ENCODE results near the gene DONSON. TPM values are rescaled to one million over a fixed set of nuclear protein-coding genes. Genes with fewer than 3 reads are reported as not detected.
A peak's percentile ranks its signal among the peaks of the same experiment; 100 is the strongest.
"Not testable (repeated sequence)": the region's sequence is repeated elsewhere in the genome, so short reads cannot be mapped to it uniquely, and the experiment has no call there.

DONSON gene
- total RNA-seq, result 17.9 to 23.9 TPM (median 18.7 TPM) in 3 replicates
- long read RNA-seq, transcript DONSON-201 (10 exons, 2,170 nt), result major isoform, 16 of 30 reads
- long read RNA-seq, partial matches to known transcripts, result 3 of 30 reads
- long read RNA-seq, other reads (novel, unspliced or antisense), result 10 of 30 reads

GRCh38 chr21:33588485-33589335 lies at the start of gene DONSON:
DONSON (minus strand) TSS chr21:33588684; CDS start chr21:33588641, 43 bp downstream.
- Mint-ChIP-seq H3K27me3 (ENCODE audit: low read depth) (no peaks in the 10 kb centered on the region), H3K4me1 (ENCODE audit: low read depth) (peaks cover 25% of the 10 kb centered on the region), H3K4me3 (ENCODE audit: unreplicated experiment) (peak within 1 kb of the TSS; percentile 94), H3K9me3 (ENCODE audit: low read depth) (no peaks in the 10 kb centered on the region), H3K27ac (ENCODE audit: unreplicated experiment) (peak within 1 kb of the TSS; percentile 98), H3K36me3 (ENCODE audit: low read depth) (peaks cover 7% of the 10 kb centered on the region)
- TF ChIP-seq CTCF (IDR thresholded peaks at IDR 0.05), result peak; percentile 11
- DNase-seq (ENCODE audit: low spot score), result peak; percentile 94

- Mint-ChIP-seq H3K4me3 (ENCODE audit: unreplicated experiment) (no peak overlapping the region), H3K36me3 (ENCODE audit: low read depth) (peaks cover 11% of the 10 kb centered on the region), H3K27ac (ENCODE audit: unreplicated experiment) (no peak overlapping the region), H3K27me3 (ENCODE audit: low read depth) (no peaks in the 10 kb centered on the region), H3K4me1 (ENCODE audit: low read depth) (peaks cover 6% of the 10 kb centered on the region), H3K9me3 (ENCODE audit: low read depth) (no peaks in the 10 kb centered on the region)
- DNase-seq (ENCODE audit: low spot score), result no peak
- no peak for TF ChIP-seq CTCF (IDR thresholded peaks at IDR 0.05)
Observed at GRCh38 chr21:33634254-33634653, 45.8 kb upstream of the DONSON start.

GRCh38 chr21:33626151-33626550 lies 37.7 kb upstream of the DONSON start:
- H3K9me3 Mint-ChIP-seq (ENCODE audit: low read depth); H3K27ac Mint-ChIP-seq (ENCODE audit: unreplicated experiment); H3K4me3 Mint-ChIP-seq (ENCODE audit: unreplicated experiment); DNase-seq (ENCODE audit: low spot score); H3K4me1 Mint-ChIP-seq (ENCODE audit: low read depth); H3K27me3 Mint-ChIP-seq (ENCODE audit: low read depth): not testable (repeated sequence)
- peaks cover 17% of the 10 kb centered on the region for H3K36me3 Mint-ChIP-seq (ENCODE audit: low read depth)

GRCh38 chr21:33622253-33622652 lies 33.8 kb upstream of the DONSON start:
- Mint-ChIP-seq H3K36me3 (ENCODE audit: low read depth) (peaks cover 21% of the 10 kb centered on the region), H3K4me3 (ENCODE audit: unreplicated experiment) (no peak overlapping the region), H3K27ac (ENCODE audit: unreplicated experiment) (no peak overlapping the region), H3K4me1 (ENCODE audit: low read depth) (no peaks in the 10 kb centered on the region), H3K27me3 (ENCODE audit: low read depth) (no peaks in the 10 kb centered on the region), H3K9me3 (ENCODE audit: low read depth) (no peaks in the 10 kb centered on the region)
- no peak for TF ChIP-seq CTCF (IDR thresholded peaks at IDR 0.05)
- DNase-seq (ENCODE audit: low spot score), result no peak

- DNase-seq (ENCODE audit: low spot score), result no peak
- Mint-ChIP-seq H3K27me3 (ENCODE audit: low read depth) (no peaks in the 10 kb centered on the region), H3K36me3 (ENCODE audit: low read depth) (peaks cover 24% of the 10 kb centered on the region), H3K4me3 (ENCODE audit: unreplicated experiment) (no peak overlapping the region), H3K4me1 (ENCODE audit: low read depth) (no peaks in the 10 kb centered on the region), H3K9me3 (ENCODE audit: low read depth) (no peaks in the 10 kb centered on the region), H3K27ac (ENCODE audit: unreplicated experiment) (no peak overlapping the region)
- TF ChIP-seq CTCF (IDR thresholded peaks at IDR 0.05), result no peak
Observed at GRCh38 chr21:33619726-33620125, 31.2 kb upstream of the DONSON start.

All from chondrocyte (in vitro differentiated cells).